ENCODE results near the gene COL6A3.

Gene COL6A3

DNA sequence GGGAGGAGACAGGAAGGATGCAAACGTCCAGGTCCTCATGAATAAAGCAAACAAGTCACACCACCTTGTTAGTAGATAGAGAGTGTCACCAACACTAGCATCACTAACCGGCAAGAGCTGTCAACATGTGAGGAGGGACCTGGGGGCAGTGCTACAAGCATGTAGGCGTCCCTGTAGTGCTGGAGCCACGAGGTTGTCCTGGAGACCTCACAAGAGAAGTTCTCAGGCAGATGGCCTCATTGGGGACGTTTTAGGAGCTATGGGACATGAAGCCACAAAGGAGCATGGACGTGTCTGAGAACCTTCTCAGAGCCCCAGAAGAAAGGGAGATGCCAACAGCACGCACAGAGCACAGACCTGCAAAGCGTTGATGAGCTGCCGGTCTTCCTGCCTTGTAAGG lies 70.0 kb downstream of the COL6A3 start:
- DNase-seq, result no peak

DNA sequence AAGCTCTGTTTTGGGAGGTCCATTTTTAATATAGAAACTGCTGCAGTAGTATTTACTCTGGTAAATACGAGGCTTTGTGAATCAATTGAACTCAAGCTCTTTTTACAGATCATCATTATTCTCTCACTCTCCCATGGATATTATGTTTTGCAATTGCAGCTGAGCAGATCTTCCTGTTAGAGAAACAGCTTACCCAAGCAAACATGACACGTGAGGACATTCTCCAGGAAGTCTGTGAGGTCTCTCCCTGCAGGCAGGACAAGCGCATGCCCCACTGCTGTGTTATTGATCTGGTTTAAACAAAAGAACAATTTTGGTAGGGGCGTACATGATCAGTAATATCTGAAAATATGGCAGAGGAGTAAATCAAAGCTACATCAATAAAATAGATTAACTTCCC lies 72.1 kb downstream of the COL6A3 start:
- DNase-seq, result no peak

DNA sequence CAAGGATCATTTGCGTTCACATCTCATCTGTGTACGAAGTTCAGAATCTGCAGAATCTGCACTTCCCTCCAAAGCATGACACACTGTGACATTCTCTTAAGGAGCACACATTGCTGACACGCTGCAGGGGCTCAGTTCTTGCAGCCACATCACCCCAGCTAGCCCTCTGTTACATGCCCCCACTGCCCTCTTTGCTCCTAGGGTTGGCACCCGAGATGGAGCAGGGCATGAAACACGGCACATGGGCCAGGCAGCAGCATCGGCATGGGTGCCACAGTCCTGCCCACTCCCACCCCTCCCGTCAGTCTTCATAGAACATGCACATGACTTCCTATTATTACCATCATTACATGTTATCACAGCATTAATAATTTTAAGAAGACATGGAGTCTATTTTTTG lies 76.4 kb downstream of the COL6A3 start:
- no peak for DNase-seq

DNA sequence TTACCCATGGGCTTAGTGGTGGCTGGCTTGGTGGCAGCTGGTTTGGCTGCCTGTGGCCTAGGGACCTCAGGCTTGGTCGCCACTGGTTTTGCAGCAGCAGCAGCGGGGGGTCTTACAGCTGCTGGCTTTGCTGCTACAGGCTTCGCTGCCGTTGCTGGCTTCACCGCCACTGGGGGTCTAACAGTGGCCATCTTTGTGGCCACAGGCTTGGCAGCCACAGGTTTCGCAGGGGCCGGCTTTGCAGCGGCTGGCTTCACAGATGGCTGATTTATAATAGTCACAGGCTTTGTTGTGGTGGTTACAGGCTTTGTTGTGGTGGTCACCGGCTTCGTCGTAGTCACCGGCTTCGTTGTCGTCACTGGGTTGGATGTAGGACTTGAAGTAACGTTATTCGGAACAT lies 77.8 kb downstream of the COL6A3 start:
- DNase-seq, result peak; percentile 33

DNA sequence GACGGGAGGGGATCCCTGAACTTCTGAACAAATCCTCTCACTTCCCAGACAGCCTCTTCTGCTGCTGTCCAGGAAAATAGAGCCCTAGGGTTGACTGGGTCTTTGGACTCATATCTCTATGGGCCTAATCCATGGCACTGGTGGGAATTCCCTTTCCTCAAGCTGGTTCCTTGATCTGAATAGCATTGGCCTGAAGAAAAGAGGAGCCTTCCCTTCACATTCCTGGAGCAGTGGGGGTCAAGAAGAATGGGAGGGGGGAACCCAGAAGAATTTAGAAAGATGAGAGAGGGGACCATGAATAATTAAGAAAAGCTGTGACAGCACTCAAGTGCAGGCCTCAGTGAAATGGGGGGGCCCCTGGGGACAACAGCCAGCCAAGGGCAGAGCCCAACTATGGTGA lies 80.2 kb downstream of the COL6A3 start:
- DNase-seq, result no peak

DNA sequence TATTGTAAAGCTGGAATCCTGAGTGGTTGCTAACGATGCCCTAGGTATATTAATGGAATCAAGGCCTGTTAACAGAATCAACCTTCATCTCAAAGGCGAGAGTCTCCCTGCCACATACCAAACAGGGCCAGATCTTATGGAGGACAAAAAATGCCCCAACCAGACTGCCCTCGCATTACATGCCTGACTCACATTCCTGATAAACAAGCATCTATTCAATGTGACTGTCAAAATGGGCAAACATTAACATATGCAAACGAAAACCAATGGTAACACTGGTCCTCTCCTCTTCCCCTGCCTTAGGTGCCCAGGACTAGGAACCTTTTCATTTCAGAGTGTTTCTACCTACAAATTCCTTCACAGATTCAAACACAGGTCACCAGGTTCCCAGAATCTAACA lies 83.4 kb downstream of the COL6A3 start:
- DNase-seq, result no peak

DNA sequence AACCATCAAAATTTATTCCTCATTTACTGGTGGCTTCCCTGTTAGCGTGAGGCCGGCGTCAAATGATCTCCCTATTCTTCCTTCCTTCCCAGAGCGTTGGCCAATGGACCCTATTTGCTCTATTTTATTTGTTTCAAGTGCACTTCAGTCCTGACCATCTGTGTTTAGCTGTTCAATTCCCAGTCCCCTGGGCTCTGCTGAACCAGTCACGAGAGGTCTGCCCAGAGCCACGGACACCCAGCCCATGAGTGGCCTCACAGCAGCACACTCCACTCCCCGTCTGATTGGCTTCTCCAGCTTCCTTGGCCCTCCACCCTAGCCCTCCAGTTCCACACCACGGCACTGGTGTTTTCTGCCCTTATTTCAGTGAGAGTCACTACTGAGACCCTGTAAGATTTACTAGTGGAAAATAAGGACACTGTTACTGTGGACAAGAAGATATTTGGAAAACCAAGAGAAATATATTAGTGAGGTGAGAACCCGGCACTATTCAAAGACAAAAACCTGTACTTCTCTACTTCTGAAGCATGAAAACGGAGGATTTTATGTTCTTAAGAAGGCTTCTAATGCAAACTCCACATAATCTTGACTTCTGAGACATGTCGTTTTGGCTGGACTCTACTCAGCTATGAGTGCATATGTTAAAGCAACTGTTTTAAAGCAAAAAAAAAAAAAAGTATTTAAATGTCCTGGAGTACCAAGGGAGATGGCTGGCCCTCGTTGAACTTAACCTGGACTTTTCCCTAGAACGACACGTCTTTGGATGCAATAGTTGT lies 86.6 kb downstream of the COL6A3 start:
- no peak for DNase-seq

DNA sequence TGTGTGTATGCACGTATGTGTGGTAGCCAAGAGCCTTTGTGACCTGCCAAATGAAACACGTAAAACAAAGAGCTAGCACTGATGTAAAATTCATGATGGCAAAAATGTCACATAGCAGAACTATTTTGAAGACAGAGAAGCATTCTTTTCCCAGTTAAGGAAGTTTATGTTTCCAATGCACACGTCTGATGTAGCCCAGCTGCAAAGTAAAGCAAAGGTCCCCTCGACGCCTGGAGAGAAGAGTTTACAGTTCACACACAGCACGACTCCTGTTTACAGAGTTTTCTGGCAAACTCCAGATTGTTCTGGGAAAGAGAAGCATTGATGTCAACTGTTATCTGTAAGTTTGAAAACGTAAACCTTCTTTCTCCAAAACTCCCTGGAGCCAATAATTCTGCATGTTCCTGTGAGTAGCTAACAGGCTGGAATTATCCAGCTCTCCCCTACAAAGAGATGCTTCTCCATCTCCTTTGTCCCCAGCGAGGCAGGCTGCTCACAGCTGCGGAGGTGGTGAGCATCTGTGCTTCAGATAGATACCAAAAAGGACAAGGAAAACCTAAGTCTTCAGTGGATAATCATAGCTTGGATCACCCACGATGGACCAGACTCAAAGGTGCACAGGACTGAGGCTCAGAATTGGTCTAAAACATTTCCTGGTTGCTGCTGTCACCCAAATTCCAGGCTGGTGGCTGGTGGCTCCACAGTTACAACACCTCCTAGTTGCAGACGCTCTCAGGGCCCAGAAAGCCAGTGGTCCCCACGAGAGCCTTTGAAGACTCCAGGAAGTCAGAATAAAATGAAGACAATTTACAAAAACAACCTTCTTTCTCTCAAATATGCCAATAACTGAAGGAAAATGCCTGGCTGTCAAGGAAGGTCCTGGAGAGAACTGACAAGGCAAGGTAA lies 87.4 kb downstream of the COL6A3 start:
- DNase-seq, result no peak

DNA sequence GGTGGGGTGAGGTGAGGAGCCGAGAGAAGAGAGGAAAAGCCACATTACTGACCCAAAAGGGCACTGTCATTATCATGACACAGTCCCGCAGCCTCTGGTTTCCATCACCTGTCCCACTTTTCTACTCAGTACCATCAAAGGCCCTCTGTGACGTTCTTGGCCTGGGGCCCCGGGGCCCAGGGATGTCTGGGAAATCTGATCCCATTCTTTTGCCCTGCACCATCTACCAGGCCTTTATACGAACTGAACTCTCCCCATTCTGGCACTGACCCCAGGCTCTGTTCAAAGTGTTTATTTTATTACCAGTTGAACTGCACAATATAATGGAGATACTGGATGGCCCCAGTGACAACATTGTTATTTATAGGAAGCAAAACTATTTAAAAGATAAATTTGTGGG lies 89.1 kb downstream of the COL6A3 start:
- DNase-seq, result no peak

DNA sequence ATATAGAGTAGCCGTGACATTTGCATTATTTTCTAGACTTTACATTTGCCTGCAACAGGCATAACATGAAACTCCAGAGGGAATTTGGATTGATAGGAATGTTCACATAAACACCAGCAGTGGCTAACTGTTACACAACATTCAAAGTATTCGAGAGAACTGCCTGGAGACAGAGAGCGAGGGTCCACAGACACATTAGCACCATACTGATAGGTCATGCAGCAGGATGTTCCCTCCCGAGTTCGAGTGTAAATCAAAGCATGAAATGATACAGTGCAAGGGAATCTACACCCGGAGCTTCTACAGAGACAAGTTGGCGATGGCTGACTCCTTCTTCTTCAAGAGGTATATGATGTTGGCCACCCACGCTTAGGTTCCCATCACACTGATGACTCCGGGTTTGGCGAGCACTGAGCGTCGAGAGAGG lies 89.5 kb downstream of the COL6A3 start:
- DNase-seq, result no peak

DNA sequence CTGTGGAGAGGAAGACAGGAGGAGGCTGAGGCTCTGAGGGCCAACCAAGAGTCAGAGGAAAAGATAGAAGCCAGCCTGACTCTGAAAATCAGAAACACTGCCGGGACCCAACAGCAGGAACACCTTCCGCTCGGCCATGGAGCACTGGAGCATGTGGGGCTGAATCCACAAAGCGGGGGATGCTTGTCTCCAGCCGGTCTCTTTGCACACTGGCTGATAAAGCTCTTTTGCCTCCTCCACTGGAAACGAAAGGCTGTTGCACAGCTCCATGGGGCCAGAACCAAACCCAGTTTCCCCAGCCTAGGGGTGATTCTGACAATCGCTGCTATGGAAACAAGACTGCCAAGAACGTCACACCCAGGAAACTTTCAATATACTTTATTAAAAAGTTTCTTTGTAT lies 90.3 kb downstream of the COL6A3 start:
- no peak for DNase-seq

DNA sequence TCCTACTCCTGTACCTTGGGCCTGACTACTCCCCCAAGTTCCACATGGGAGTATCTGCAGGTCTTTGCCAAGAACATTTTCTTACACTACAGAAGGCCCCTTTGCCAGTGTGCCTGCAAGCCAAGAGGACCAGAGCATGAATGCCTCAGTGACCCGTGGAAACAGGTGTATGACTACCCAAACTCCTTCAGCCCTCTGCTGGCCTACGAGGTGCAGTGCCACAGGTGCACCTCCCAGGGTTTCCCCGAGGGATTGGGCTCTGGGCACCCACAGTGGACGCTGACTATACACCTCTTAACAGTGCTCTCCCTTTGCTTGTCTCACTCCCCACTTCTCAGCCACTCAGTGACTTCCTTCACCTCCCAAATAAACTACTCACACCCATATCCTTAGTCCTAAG lies 91.4 kb downstream of the COL6A3 start:
- DNase-seq, result peak; percentile 55

DNA sequence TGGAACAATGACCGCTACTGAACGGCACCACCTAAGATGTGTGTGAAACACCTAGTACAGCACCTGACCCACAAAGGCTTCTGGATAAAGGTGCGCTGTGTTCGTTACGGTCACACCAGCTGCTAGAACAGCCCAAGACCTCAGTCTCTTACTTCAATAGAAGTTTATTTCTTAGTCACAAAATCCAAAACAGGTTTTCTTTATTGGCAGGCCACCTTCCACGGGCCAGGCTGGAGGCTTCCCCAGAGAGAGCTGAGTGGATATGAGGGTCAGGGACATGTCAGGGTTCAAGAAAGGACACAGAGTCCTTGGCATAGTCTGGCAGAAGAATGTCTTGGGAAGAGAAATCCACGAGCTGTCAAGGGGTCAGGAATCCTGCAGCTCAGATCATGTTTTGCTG lies 92.2 kb downstream of the COL6A3 start:
- DNase-seq, result peak; percentile 32

DNA sequence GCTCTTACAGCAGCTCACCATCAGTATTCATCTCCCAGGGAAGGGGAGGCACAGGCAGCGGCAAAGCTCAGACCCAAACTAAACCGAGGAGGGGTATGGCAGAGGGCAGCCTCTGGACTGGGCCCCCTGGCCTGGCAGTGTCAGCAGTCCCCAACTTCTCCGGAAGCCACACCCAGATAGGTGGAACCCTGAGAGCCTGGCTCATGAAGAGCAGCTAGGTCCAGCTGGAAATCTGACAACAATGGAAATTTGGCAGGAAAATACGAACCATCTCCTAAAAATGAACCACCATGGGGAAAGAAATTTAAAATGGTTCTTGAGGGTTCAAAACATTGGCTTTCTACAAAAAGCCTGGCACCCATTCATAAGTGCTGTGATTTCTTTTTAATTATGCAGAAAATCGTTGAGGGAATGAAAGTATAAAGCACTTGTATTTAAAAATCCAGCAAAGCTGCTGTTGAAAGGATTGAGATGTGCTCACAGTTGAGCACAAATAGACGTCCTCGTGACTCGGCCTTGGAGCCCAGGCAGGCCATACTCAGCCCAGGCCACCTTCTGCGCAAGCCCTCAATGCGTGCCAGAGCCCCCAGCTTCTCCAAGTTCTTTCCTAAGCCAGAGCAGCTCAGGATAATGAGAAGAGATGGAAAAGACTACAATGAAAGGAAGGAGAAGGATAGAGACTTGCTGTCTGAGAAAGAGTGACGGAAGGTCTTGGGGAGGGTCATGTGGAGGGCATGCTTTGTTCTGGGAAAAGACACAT lies 93.0 kb downstream of the COL6A3 start:
- peak; percentile 32 for DNase-seq

DNA sequence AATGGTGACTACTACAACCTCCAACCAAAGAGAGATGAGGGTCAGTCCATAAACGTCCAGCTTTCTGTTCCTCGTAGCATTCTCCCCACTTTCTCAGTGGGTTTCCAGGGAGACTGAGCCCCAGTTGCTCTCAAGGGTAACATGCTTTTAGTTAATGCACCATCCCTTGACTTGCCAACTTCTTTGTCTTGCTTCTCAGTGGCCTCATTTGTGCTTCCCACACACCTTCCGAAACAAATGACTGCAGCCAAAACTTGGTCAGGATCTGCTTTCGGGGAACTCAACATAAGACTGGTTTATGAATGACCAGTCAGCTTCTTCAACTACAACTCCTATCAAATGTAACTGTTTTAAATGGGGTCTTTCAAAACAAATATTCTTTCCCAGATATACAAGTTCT lies 94.1 kb downstream of the COL6A3 start:
- no peak for DNase-seq

DNA sequence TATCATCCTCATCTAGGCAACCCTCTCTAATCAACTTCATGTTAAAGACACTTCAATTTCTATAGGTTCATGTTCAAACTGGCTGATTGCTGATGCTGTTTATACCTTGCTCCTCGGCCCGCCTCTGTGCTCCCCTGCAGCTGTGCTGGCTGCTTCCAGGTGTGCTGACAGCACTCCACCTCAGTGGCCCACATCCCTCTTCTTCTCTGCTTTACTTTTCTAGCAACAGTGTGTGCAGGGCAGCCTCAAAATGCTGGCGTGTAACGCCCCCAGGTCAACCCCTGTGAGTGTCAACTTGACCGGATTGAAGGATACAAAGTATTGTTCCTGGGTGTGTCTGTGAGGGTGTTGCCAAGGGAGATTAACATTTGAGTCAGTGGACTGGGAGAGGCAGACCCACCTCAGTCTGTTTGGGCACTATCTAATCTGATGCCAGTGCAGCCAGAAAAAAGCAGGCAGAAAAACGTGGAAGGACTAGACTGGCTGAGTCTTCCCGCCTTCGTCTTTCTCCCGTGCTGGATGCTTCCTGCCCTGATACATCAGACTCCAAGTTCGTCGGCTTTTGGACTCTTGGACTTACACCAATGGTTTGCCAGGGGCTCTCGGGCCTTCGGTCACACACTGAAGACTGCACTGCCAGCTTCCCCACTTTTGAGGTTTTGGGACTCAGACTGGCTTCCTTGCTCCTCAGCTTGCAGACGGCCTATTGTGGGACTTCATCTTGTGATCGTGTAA lies 94.7 kb downstream of the COL6A3 start:
- DNase-seq, result no peak

DNA sequence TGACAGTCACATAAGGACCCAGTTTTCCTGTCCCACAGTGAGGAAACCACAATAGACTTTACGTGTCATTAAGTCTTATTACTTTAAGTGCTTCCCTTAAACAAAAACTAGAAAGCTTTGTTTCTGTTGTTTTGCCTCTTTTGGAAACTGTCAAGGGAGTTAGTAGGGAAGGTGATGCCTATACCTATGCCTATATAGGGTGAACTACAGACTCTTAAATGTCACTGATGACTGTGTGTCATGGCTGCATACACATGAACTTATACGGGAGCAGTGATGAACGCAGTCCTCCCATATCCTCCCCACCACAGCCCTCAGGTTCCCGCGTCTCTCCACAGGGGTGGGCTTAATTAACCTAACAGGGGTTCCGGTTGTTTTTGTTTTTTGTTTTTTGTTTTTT lies 97.6 kb downstream of the COL6A3 start:
- no peak for DNase-seq

DNA sequence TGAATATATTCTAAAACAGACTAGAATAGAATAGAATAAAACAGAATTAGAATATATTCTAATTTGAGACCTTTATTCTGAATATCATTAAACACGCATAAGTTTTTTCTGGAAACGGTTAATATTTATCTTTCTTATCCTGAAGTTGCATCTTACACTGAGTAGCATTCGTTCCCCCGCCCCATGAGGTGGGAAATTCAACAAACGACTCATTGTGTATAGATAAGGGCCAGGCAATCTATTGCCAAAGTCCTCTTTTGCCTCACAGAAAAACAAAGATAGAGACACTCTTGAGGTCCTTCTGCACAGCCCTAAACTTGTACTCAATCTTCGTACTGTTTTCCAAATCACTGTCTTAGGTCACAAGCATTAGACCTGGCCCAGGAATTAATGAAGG lies 98.1 kb downstream of the COL6A3 start:
- DNase-seq, result no peak

DNA sequence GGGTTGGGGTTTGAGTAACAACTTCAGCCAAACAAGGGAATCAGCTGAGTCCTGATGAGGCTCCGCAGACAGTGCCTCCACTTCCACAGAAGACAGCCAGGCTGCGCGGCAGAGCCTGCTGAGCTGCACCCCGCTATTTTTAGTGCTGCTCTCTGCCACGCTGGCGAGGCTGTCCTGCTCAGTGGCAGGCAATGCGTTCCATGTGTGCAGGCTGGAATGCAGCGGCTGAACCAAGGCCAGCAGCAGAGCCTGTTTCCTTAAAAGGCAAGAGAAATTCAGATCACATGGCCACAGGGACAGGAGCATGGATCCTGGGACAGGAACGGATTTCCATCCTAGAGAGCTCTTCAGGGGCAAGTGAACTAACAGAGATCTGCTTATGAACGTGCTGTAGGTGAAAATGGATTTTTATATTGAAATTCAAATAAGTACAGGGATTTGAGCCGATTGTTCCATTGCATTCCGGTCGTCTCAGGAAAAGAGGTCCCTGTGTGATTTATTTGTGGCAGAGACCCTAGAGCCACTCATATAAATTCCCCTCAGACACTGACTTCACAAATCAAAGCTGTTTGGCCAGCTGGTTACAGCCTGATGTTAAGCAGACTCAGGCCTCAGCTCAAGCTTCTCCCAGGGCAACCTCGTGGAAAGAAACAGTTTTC lies 98.7 kb downstream of the COL6A3 start:
- DNase-seq, result no peak

DNA sequence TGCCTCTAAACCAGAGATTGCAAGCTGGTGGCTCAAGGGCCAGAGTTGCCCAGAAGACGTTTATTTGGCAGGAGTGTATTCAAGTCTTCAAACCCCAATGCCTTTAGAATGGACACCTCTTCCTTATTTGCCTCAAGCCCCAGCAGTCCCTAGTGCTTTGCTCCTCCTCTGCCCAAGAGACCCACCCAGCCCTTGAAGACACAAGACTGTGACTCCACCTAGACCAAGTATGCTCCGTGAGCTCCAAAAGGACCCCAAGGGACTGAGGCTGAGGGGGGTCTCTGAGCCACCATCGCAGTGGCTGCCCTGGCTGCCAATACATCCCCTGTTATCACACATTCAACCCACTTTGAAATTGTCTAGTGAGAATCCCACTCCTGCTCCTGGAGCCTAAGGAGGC lies 99.3 kb downstream of the COL6A3 start:
- no peak for DNase-seq

DNA sequence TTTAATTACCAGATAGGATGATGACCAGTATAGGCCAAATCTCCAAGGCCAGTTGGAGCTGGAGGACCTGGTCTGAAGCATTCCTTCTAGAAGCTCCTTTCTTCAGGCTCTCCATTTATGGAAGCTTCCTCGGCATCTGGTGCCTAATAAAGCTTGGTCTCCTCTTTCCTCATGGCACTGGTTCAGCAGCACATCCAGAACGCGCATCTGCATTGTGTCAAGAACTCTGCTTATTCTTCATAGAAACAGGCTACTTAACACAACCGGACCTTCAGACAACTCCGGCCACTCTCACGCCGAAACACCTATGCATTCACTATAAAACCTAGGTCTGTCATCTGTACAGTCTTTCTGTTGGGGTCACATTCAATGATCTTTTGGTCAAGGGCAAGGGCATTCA lies 99.8 kb downstream of the COL6A3 start:
- no peak for DNase-seq
